Measurements from ENCODE around the gene TNIP2.

GRCh38 chr4:2728221-2728620 is 27.9 kb downstream of the TNIP2 start:
- TF ChIP-seq CTCF (conservative IDR thresholded peaks at IDR 0.05; ENCODE audit: low read length) (no peak), EZH2phosphoT487 (IDR thresholded peaks at IDR 0.05; ENCODE audit: borderline replicate concordance, low read depth, low read length) (no peak)
